ENCODE measurements around the gene SYN1. TPM values are rescaled to one million over a fixed set of nuclear protein-coding genes. Genes with fewer than 3 reads are reported as not detected.
A peak's percentile ranks its signal among the peaks of the same experiment; 100 is the strongest.

Gene SYN1
- total RNA-seq, 1 experiment from 2014 or later = 11.7 TPM

- Mint-ChIP-seq H3K27ac (peak within 1 kb of the TSS in 2 of 3 experiments; percentile 57 to 78; a peak in 4 of 7 replicates), H3K4me3 (peak within 1 kb of the TSS; percentile 60 to 71), H3K27me3 (ENCODE audit: low read depth) (no peaks in the 10 kb centered on the region; the same call in 1 of the 2 replicates), H3K4me1 (peaks cover 11 to 30% of the 10 kb centered on the region in 2 experiments), H3K9me3 (peaks cover 71 to 80% of the 10 kb centered on the region in 2 experiments), H3K36me3 (ENCODE audit: insufficient read depth in 1 of 3, low read depth in 3 of 3) (peaks cover 17 to 26% (median 18%) of the 10 kb centered on the region in 3 experiments; a peak in 6 of 7 replicates)
- no peak within 1 kb of the TSS for H4K8ac ChIP-seq (replicated peaks; ENCODE audit: insufficient read length, low read depth, low read length)
- H3K56ac ChIP-seq (ENCODE audit: insufficient read length, low read depth, low read length) = no peak within 1 kb of the TSS
- H2BK120ac ChIP-seq (ENCODE audit: low read depth, low read length, poor library complexity, severe bottlenecking) = no peak within 1 kb of the TSS
- no peak within 1 kb of the TSS for H4K91ac ChIP-seq (ENCODE audit: insufficient read length, low read depth, low read length)
- H3K9me3 ChIP-seq (ENCODE audit: control insufficient read depth, low read depth, low read length) = peaks cover 15% of the 10 kb centered on the region
- no peak within 1 kb of the TSS for H3T11ph ChIP-seq (ENCODE audit: low read length)
- no peaks in the 10 kb centered on the region for H3K4me1 ChIP-seq (ENCODE audit: insufficient read depth, low read length)
- WGBS (ENCODE audit: extremely low coverage, insufficient read length, low lambda C conversion rate) = no CpG with 5 or more reads among the region's 28 CpGs
- H3K27ac ChIP-seq (ENCODE audit: insufficient read length, low read depth, low read length) = no peak within 1 kb of the TSS
- peaks cover 4% of the 10 kb centered on the region for H3K23me2 ChIP-seq (ENCODE audit: insufficient read length, low read depth, low read length, poor library complexity, severe bottlenecking)
- H2AK5ac ChIP-seq (ENCODE audit: insufficient read length, low read length) = no peak within 1 kb of the TSS
- no peaks in the 10 kb centered on the region for H3K79me1 ChIP-seq (ENCODE audit: insufficient read depth, low read depth, low read length, poor library complexity, severe bottlenecking)
- H3K4ac ChIP-seq (ENCODE audit: low read depth, low read length) = no peak within 1 kb of the TSS
- no peak within 1 kb of the TSS for H3K18ac ChIP-seq (ENCODE audit: insufficient read length, low read depth, low read length)
- no peak within 1 kb of the TSS for H4K5ac ChIP-seq (ENCODE audit: insufficient read length, low read depth, low read length)
- H4K20me1 ChIP-seq (ENCODE audit: control insufficient read depth, insufficient read depth, insufficient read length) = no peaks in the 10 kb centered on the region
- H3K4me2 ChIP-seq (ENCODE audit: insufficient read depth, insufficient read length, low read length) = peak within 1 kb of the TSS; percentile 49
- no peaks in the 10 kb centered on the region for H3K79me2 ChIP-seq (ENCODE audit: insufficient read depth, low read length)
- H2BK15ac ChIP-seq (ENCODE audit: low read depth, low read length) = no peak within 1 kb of the TSS; the same call in 1 of the 2 replicates
- H3K23ac ChIP-seq (ENCODE audit: insufficient read length, low read depth, low read length) = no peak within 1 kb of the TSS
- H2BK20ac ChIP-seq (ENCODE audit: low read depth, low read length, poor library complexity, severe bottlenecking) = no peak within 1 kb of the TSS
- no peak within 1 kb of the TSS for H3K9ac ChIP-seq (ENCODE audit: extremely low read depth, insufficient read length, low read length)
- DNase-seq = peak; percentile 88
- no peak within 1 kb of the TSS for H2BK12ac ChIP-seq (ENCODE audit: insufficient read length, low read depth, low read length)
- no peaks in the 10 kb centered on the region for H3K27me3 ChIP-seq (ENCODE audit: insufficient read depth, low read length)
- H2BK5ac ChIP-seq (ENCODE audit: insufficient read length, low read length) = no peak within 1 kb of the TSS
- no peak for TF ChIP-seq CTCF (conservative IDR thresholded peaks at IDR 0.05)
- no peak within 1 kb of the TSS; the same call in 1 of the 2 replicates for H3K14ac ChIP-seq (ENCODE audit: insufficient read depth, low read length)
- H2AFZ ChIP-seq (ENCODE audit: low read length) = no peak within 1 kb of the TSS
These were observed 37.7 kb downstream of the SYN1 start, which contains the start of gene TIMP1 for GRCh38 chrX:47581731-47582647. Gene TIMP1, plus strand, starts transcription at chrX:47582436. Its CDS starts 980 bp downstream, at chrX:47583416.
